G401 (cell line): ENCODE data around the gene MIER3. TPM values are rescaled to one million over a fixed set of nuclear protein-coding genes. Genes with fewer than 3 reads are reported as not detected.

Experiments
- DNase-seq: peaks from one replicate; pipeline ENCODE4 v3.0.0-alpha.2; 2015; ENCODE audit warnings: low spot score
- in situ Hi-C: cut with HindIII; loops from 2 replicates; pipeline ENCODE4 v1.10.0; 2016; ENCODE audit warnings: low sequenced_read_pairs, mixed read lengths
- total RNA-seq: library from RNA; depleted of rRNA; stranded (reverse); fragments of >200 nt; shearing (Covaris generic); gene quantifications from 2 replicates; pipeline ENCODE4 v1.2.3, GENCODE V29; 2014; rRNA removed

MIER3 gene
- total RNA-seq, 1 experiment from 2014 or later: 21.2 TPM

- in situ Hi-C loops: loop anchor here (25.0 kb wide), 1 partner anchor 353 kb away; no protein-coding TSS in a partner anchor
Measured at GRCh38 chr5:56909294-56910209, 42.4 kb downstream of the MIER3 start, which contains the start of gene SETD9. SETD9 (plus strand) TSS chr5:56909596; CDS start chr5:56909646, 50 bp downstream.

GRCh38 chr5:56908942-56909293 is 43.0 kb downstream of the MIER3 start:
- DNase-seq: no peak
- in situ Hi-C loops: loop anchor here (25.0 kb wide), 1 partner anchor 353 kb away; no protein-coding TSS in a partner anchor

More at GRCh38 chr5:56909294-56910209, 42.4 kb downstream of the MIER3 start, which contains the start of gene SETD9:
- peak; percentile 96 for DNase-seq

- DNase-seq: peak; percentile 46
- in situ Hi-C loops: loop anchor here (25.0 kb wide), 1 partner anchor 361 kb away; no protein-coding TSS in a partner anchor
Measured at GRCh38 chr5:56900858-56901578, 50.9 kb downstream of the MIER3 start.

GRCh38 chr5:56900395-56900794 is 51.5 kb downstream of the MIER3 start:
- in situ Hi-C loops: loop anchor here (25.0 kb wide), 1 partner anchor 362 kb away; no protein-coding TSS in a partner anchor

GRCh38 chr5:56898213-56898612 is 53.7 kb downstream of the MIER3 start:
- DNase-seq: no peak
- in situ Hi-C loops: no loop called here

More at GRCh38 chr5:56900395-56900794, 51.5 kb downstream of the MIER3 start:
- DNase-seq: no peak

GRCh38 chr5:56896763-56897162 is 55.2 kb downstream of the MIER3 start:
- no peak for DNase-seq
- in situ Hi-C loops: no loop called here

- no peak for DNase-seq
- in situ Hi-C loops: no loop called here
Measured at GRCh38 chr5:56893251-56893951, 58.5 kb downstream of the MIER3 start.

GRCh38 chr5:56881571-56881970 is 70.4 kb downstream of the MIER3 start:
- no peak for DNase-seq
- in situ Hi-C loops: no loop called here

- no peak for DNase-seq
- in situ Hi-C loops: no loop called here
Measured at GRCh38 chr5:56876327-56876726, 75.6 kb downstream of the MIER3 start.

GRCh38 chr5:56873056-56873455 is 78.9 kb downstream of the MIER3 start:
- DNase-seq: no peak
- in situ Hi-C loops: no loop called here

- in situ Hi-C loops: no loop called here
- no peak for DNase-seq
Measured at GRCh38 chr5:56871777-56872176, 80.1 kb downstream of the MIER3 start.

Other genes starting within 250 kb of the MIER3 start
- gene MAP3K1, start 136.6 kb downstream of the MIER3 start, total RNA-seq: 2.8 and 6.8 TPM in 2 replicates
- gene SETD9, start 42.5 kb downstream of the MIER3 start, total RNA-seq: 16.0 and 43.8 TPM in 2 replicates
- 55.7 and 84.3 TPM in 2 replicates for gene GPBP1, start 221.9 kb upstream of the MIER3 start, total RNA-seq